ENCODE measurements around the gene POLR1A.

The POLR1A gene

DNA sequence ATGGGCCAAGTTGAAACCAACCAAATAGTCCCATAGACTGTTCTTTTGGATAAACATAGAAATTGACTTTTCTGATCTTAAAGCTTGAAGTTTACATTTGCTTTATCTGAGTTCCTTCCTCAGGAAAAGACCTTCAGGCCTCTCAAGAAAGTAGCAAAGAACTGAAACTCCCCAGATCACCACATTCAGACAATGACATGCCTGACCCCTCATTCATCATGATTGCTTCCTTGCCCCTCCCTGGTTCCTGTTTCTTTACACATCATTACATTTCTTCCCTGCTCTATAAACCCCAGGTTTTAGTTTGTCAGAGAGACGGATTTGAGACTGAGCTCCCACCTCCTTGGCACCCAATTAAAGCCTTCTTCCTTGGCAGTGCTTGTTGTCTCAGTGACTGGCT lies 133.3 kb downstream of the POLR1A start:
- no peak for DNase-seq
- H3K27ac ChIP-seq: no peak overlapping the region
- intact Hi-C loops (cut with DNase I; ENCODE audit: low total_unique reads): no loop called here
- H3K27me3 ChIP-seq: no peaks in the 10 kb centered on the region
- H3K4me1 ChIP-seq: no peaks in the 10 kb centered on the region
- H3K4me3 ChIP-seq: no peak overlapping the region
- TF ChIP-seq CTCF (IDR thresholded peaks at IDR 0.05): no peak
- H3K9me3 ChIP-seq: no peaks in the 10 kb centered on the region
- H3K36me3 ChIP-seq: no peaks in the 10 kb centered on the region

- Histone ChIP-seq H3K36me3 (no peaks in the 10 kb centered on the region), H3K9me3 (no peaks in the 10 kb centered on the region), H3K4me1 (no peaks in the 10 kb centered on the region), H3K4me3 (no peak overlapping the region), H3K27ac (no peak overlapping the region), H3K27me3 (no peaks in the 10 kb centered on the region)
- intact Hi-C loops (cut with DNase I; ENCODE audit: low total_unique reads): no loop called here
- no peak for DNase-seq
- no peak for TF ChIP-seq CTCF (IDR thresholded peaks at IDR 0.05)
Observed at GRCh38 chr2:85971366-85971765, 134.3 kb downstream of the POLR1A start.
